GM19438 (cell line): Measurements from ENCODE around the gene APIP.
A peak's percentile ranks its signal among the peaks of the same experiment; 100 is the strongest.
"Not testable (repeated sequence)": the region's sequence is repeated elsewhere in the genome, so short reads cannot be mapped to it uniquely, and the experiment has no call there.

Experiments
- ATAC-seq: cut with Tn5 transposase; IDR thresholded peaks from one replicate; pipeline ENCODE4 v1.9.1; 2021; ENCODE audit warnings: low read depth; ENCODE audit not compliant: unreplicated experiment

The APIP gene

DNA sequence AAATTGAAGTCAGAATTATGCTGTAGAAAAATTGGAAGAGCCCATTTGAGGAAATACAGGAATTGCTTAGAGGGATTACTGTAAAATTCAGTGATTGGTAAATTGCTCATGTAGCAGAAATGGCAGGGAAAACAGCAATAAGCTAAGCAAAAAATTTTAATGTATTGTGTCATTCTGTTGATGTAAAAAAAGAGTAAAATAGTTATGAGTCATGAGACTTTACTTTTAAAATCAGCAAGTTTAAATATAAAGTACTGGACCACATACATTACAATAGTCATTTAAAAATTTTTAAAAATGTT is 10.6 kb upstream of the APIP start:
- no peak for ATAC-seq

DNA sequence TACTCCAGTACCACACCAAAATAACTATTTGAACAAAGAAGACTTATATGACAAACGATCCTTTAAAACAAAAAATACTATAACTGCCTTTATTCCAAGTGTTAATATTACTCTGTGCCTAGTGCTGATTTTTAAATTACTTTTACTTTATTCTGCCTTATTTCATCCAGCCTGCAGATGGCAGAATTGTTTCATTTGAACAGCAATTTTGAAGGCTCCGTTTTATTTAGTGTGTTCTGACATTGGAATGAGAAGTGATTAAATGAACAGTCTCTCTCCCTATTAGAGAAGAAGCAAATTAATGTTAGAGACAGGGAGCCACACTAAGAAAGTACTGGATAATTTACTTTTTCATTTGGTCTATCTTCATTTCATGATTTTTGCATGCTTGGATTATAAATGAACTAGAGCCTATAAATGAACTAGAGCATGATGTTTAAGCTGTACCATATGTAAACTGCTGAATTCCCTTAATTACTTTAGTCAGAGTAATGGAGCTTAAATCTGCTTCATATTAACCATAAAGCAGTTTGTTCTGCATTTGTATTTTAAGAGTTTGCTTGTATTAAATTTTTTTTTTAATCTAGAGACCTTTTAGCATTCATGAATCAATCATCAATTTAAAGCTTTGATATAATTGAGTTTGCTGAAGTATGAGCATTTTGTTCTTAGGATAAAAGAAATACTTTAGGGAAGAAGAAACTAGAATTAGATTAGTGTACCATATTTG is 10.1 kb upstream of the APIP start:
- no peak for ATAC-seq

DNA sequence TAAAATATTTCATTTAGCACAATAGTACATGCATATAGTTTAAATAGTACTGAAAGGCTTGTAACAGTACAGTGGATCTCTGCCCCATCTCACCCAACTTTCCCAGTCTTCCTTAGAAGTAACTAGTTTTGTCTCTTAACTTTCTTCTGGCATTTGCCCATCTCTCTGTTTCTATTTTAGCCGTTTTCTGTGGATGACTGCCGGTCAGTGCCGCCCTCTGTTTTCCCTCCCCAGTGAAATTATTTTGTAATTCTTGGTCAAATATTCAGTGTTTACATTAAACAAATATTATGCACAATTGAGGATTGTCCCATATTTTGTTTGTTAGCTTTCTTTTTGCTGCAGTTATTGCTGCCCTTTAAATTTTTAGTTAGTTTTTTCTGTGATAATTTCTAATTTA is 8.5 kb upstream of the APIP start:
- ATAC-seq = no peak

DNA sequence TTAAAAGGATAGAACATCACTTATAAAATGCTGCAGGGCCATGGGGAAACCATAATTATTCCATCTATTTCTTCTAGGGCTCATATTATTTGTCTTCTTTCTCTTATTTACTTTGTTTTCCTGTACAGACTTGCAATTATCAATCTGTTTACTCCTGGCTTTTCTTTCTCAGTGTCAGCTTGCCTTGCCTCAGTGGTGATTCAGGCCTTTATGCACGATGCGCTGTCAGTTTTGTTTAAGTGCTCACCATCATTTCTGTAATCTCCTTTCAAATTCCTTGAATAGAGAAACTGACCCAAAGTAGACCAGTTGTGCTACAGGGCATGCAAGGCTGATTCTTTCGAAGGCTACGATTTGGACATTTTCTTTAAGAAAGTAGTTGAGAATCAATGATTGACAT is 5.0 kb upstream of the APIP start:
- ATAC-seq = no peak

DNA sequence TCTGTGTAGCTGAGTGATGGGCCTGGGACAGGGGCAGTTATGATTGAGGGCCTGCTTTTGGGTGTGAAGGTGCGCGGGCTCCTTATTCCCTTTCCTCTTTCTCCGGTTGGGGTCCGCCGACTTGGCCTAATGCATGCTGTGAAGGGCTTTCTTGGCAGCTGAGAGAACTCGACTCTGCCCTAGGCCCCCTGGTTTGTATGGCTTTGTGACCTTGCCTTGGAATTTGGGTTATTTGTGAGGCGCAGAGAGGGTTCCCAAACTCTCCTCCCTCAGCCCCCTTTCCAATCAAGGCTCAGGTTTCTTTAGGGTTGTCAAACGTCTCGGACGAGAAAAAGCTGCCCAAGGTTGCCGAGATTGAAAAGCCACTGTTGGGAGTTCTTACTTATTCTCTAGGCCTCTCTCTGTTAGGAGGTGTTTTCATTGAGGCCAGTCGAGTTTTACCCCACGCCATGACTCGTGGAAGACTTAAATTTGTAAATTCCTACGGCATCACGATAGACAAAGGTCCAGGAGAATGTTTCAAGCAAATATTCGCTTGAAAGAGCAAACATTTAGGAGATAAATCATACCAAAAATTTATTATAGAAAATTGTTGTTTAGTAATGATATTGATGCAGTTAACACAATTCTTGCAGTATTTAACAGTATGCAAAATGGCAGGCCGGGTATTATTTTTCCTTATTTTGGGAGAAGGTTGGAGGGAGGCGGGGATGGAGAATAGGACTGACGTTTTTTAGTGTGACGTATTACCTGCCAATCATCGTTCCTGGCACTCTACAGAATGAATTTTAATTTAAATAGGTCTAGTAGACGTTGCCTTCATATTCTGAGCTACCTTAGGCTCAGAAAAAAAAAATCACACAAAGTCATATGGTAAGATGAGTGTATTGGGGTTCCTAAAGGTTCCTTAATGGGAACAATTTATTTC is 928 bp upstream of the APIP start:
- ATAC-seq = peak; percentile 32

DNA sequence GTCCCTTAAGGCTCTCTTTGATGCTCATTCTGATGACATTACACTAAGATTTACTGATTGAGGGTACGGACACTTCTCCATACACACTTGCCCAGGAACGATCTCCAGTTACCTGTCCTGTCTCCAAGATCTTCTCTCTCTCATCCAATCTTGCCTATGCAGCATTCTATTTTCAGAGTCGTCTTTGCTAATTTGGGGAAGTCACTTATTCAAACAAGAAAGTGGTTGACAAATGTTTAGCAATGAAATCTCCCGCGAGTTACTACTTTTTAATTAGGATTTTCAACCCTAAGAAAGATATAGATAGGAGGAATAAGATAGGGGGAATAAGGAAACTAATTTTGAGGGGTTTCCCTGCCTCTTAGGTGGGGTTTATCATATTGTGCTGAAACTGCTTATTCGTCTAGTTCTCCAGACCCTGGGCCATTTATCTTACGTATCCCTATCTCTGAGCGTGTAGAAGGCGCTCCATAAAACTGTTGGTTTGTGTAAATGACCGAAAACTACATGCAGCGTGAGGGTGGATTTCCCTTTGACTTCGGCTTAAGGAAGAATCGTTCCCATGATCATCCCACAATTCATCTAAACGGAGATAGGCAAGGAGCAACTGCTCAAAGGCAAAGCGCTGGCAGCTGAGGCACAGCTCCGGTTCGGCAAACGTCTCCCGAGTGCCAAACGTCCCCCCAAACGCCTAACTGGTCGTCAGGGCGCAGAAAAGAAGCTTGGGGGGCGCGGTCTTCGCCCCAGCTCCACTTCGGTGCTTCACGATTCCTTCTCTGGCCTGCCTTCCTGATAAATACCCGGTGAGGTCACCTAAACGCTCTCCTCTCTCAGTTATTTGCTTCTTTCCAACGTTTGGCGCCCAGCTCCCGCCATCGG is 804 bp downstream of the APIP start:
- ATAC-seq = peak; percentile 4

DNA sequence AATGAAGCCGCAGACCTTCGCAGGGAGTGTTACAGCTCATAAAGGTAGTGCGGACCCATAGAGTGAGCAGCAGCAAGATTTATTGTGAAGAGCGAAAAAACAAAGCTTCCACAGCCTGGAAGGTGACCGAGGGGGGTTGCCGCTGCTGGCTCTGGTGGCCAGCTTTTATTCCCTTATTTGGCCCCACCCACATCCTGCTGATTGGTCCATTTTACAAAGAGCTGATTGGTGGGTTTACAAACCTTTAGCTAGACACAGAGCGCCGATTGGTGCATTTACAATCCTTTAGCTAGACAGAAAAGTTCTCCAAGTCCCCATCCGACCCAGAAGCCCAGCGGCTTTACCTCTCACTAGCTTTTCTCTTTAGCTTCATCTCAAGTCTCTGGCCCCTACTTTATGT is 2.6 kb downstream of the APIP start:
- ATAC-seq = not testable (repeated sequence)

DNA sequence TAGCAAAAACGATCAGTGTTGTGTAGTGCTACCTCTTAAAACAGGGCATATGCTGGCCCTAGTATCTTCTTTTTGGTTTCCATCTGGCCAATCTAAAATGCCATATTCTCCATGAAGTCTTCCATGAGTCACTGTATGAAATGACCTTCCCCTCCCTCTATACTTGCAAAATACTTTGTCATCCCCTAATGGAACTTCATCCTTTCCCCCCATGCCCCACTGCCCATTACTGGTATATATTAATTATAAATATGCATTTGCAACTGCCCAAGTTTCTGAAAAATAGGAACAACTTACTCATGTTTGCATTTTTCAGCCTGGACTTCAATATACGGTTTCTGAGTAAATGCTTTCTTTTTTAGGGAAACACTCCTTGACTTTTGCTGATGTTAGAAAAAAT is 4.5 kb downstream of the APIP start:
- ATAC-seq = no peak

DNA sequence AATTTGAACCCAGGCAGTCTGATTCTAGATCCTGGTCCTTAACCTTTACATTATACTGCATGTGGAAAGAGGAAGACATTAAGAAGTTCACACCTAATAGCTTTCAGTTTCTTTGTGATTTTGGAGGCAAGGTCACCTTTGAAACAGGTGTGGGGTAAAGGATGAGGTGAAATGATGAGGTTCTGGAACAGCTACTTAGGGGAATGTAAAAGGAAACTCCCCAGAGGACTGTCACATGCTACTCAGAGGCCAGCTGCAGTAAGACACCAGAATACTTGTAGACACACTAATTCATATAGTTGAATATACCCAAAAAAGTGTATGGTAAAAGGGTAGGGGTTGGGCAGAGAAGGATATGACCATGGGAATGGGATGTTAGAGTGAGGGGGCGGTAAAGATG is 5.4 kb downstream of the APIP start:
- ATAC-seq = no peak

DNA sequence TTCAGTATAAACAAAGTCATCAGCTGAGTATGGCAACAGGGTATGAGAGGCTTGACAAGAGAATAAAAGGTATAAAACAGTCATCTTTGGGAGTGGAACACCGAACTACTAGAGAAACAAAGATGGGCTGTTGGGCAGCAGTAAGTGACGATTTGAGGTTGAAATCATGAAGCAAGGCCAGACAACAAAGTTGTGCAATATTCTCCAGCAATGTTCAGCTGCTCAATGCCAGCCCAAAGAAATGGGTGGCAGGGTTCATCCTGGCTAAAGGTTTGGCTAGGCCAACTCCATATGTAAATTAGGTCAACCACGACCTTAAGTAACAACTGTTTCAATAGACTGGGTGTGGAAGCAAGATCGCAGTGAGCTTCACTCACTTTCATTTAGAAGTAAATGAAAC is 6.2 kb downstream of the APIP start:
- no peak for ATAC-seq

DNA sequence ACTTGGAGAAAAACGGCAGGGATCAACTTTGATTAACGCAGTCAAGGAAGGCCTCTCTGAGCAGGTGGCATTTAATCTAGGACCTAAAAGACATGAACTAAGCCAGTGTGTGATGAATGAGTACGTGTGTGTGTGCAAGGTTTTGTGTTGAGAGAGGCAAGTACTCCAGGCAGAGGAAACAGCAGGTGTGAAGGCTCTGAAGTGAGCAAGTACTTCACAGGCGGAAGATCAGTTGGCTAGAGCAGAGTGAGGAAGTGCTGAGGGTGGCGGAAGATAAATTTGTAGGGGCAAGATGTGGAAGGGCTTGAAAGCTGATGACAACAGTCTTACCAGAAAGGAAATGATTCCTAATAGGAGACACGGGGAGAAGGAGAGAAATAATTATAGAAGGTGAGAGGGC is 6.8 kb downstream of the APIP start:
- no peak for ATAC-seq

DNA sequence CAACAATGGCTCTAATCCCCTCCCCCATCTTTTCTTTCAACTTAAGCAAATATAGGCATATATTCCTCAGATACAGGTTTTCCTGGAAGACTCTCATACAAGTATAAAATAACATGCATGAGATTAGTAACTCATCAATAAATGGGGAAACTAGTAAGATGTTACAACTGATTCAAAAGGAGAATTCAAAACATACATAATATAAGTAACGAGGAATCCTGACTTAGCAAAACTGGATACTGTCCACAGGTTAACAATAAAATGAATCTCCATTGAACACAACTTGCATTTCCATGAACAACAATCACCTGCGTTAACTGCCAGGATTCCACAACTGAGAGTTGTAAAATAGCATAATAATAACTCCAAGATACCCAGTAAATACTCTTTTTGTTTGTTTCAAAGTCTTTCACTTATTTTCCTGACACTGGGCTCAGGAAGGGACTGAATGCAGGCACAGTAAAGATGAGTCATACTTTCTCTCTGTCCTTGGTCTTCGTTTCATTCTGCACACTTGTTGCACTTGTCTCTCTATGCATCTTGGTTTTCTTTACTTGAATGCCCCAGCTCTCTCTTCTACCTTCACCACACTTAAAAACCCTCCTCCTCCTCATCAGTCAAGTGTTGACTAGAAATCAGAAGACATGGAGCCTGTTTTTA is 8.1 kb downstream of the APIP start:
- no peak for ATAC-seq

DNA sequence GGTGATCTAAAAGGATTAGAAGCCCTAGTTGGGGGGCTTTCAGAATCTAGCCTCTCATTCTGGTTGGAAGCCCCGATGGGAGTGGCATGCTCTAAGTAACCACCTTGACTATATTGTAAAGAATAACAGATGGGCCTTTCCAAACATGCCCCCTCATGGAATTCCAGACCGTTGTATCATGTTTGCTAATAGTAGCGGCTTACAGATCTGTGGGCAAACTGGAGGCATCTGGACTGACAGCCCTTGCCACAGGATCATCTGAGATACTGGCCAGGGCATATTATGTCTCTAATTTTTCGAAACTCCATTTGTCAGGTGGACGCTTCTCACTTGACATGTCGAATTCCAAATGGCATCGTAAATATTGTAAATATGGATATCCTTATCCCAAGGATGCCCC is 10.5 kb downstream of the APIP start:
- no peak for ATAC-seq

DNA sequence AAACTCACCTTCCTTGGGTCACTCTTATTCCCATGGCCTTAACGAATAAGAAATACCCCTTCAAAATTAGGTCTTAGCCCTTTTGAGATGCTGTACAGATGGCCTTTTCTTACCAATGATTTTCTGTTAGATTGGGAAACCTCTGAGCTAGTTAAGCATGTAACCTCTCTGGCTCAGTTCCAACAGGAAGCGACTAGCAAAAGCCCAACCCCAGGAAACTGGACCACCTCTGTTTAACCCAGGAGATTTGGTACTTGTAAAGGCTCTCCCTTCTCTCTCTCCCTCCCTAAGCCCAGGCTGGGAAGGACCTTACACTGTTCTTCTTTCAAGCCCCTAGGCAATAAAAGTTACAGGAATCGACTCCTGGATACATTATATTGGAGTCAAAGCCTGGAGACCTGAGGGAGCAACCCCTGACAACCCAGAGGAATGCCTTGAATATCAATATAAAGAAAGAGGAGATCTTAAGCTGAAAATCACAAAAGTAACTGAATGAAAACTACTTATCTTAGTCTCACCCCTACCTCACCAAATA is 11.7 kb downstream of the APIP start:
- ATAC-seq = no peak

DNA sequence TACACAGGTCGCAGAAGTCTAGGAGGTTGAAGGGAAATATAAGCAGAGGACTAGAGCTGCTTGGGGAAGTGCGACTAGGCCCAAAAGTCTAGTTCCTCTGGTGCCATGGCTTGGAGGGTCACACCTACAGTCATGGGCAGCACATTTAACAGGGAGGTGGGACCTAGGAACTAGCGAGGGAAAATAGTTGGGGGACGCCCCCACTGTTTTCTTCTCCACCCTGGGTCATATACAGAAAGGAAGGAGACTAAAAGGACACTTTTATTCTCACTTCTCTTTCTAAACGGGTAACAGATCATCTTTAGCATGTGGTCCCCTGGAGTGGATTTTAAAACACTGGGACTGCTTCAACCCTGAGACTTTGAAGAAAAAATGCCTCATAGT is 16.6 kb downstream of the APIP start:
- ATAC-seq = no peak

DNA sequence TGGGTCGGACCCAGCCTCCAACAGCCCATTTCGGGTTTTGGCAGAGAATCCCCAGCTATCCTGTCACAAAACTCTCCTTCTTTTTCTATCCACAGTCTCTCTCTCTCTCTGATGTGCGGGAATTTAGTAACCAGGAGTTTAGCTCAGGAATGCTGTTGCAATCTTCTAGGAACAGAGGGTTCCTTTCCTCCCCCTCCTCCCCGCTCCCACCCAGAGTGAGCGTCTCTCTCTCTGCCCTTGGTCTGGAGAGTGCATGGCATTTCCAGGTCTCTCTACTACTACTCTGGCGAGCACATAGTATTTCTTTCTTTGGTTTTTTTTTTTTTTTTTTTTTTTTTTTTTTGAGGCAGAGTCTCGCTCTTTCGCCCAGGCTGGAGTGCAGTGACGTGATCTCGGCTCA is 17.7 kb downstream of the APIP start:
- ATAC-seq = no peak

DNA sequence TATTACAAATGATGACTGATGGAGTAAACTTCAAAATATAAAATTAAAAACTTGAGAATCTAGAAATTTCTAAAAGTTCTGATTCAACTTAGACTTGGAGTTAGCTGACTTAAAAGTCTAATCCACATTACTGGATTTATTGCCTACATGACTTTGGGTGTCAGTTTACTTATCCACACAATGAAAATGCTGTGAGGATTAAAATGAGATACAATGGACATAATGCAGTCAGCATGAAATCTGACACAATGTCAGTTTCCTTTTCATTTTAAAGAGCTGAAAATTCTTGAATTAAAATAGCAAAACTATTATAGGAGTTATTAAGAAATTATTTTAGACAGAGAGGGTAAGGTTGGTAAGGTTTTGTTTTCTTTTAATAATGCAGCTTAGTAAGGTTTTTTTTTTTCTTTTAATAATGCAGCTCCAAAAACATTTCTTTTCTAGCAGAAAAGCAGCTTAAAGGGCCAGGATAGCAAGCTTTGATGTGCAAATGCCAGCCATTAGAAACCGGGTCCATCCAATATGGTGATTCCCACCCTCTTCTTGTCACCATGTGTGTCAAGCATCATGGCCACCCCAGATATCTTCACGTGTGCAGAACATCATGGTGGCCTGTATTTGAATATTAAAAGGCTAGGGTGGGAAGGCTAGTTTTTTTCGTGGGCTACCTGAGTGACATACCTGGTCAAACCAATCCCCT is 18.9 kb downstream of the APIP start:
- no peak for ATAC-seq

DNA sequence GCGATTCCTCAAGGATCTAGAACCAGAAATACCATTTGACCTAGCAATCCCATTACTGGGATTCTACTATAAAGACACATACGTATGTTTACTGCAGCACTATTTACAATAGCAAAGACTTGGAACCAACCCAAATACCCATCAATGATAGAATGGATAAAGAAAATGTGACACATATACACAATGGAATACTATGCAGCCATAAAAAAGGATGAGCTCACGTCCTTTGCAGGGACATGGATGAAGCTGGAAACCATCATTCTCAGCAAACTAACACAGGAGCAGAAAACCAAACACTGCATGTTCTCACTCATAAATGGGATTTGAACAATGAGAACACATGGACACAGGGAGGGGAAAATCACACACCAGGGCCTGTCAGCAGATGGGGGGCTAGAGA is 20.0 kb downstream of the APIP start:
- not testable (repeated sequence) for ATAC-seq

DNA sequence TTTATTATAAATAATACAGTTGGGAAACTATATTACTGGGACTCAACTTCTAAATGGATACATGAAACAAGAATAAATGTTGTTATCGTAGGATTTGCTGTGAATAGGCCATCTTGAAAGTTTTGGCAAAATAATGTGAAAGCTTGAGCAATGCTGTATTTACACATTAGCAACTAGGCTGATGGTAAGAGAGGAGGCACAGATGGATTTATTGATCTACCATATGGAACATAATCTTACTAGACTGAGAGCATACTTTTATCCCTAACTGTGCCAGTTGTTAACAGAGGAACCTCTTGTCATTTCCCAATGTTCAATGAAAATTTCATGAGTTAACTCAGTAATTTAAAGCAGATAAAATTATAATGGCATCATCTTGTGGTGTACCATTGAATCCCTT is 22.8 kb downstream of the APIP start:
- ATAC-seq = no peak

DNA sequence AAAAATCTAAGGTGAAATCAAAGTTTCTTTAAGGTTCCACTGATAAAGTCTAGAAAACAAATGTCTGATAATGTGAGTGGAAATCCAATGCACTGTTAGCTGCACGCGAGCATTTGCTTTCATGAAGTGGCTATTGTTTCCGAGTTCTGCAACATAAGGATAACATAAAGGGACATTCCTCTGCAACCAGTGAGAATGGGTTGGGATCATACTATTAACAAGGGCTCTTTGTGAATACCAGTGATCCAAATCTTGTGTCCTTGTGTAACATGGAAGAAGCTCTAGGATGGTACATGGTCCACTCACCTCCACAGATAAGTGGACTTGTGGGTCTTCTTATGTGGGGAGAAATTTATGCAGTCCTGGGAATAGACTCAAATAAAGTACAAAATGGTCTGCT is 24.6 kb downstream of the APIP start:
- no peak for ATAC-seq
